OCI-LY1 (cell line): ENCODE measurements around the gene MCM6.

Source experiments
- CTCF ChIP-seq: fragments of 200-600 bp; sonication (generic), shearing (Covaris generic); IDR thresholded peaks from 2 replicates; pipeline ENCODE4 v1.5.1; 2017; ENCODE audit warnings: mild to moderate bottlenecking, antibody characterized with exemption, low read length, moderate library complexity, mixed read lengths
- EZH2 ChIP-seq: fragments of 200-600 bp; sonication (generic), shearing (Covaris generic); IDR thresholded peaks from 2 replicates; pipeline ENCODE4 v1.8.0; 2017; ENCODE audit warnings: borderline replicate concordance, mixed run types, mild to moderate bottlenecking, antibody characterized with exemption, low read length, moderate library complexity, mixed read lengths

GRCh38 chr2:135817951-135818350 lies 58.3 kb downstream of the MCM6 start:
- TF ChIP-seq CTCF: no peak
- no peak for TF ChIP-seq EZH2
